Transverse colon (tissue), 4 donors: ENCODE data around the gene PTPRO.

Source experiments
- POLR2AphosphoS5 ChIP-seq, 3 donors: sonication (generic); formaldehyde crosslinking; IDR thresholded peaks; one replicate each; pipeline ENCODE4 v1.6.1; 2016; ENCODE audit warnings: antibody characterized with exemption in 3 of 3
- TF ChIP-seq, protein P1 (sequence below), 5 experiments: fragments of 200-600 bp in 3 of 5; fragments of 450-650 bp in 2 of 5; sonication (generic) in 3 of 5; IDR thresholded peaks; 1 replicate in 2 of 5; 2 replicates in 3 of 5; pipeline ENCODE4 v1.5.1; 2016 to 2017; ENCODE audit warnings: antibody characterized with exemption in 5 of 5, inconsistent platforms in 3 of 5, mild to moderate bottlenecking in 2 of 5, moderate library complexity in 1 of 5

DNA sequence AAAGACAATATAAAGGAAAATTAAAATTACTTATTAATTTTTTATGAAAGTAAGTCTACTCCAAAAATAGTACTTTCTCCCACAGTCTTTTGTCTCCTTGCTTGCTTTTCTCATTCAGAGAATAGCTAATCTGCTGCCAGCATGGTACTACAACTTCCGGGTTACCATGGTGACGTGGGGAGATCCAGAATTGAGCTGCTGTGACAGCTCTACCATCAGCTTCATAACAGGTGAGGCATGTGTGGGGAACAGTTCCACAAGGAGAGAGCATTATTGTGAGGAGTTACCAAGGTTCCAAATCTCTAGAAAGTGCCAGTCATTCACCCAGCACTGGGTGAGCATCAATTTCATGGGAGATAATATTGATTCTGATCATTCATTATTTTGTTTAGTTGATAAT, 197.8 kb downstream of the PTPRO start:
- TF ChIP-seq, protein P1, sequence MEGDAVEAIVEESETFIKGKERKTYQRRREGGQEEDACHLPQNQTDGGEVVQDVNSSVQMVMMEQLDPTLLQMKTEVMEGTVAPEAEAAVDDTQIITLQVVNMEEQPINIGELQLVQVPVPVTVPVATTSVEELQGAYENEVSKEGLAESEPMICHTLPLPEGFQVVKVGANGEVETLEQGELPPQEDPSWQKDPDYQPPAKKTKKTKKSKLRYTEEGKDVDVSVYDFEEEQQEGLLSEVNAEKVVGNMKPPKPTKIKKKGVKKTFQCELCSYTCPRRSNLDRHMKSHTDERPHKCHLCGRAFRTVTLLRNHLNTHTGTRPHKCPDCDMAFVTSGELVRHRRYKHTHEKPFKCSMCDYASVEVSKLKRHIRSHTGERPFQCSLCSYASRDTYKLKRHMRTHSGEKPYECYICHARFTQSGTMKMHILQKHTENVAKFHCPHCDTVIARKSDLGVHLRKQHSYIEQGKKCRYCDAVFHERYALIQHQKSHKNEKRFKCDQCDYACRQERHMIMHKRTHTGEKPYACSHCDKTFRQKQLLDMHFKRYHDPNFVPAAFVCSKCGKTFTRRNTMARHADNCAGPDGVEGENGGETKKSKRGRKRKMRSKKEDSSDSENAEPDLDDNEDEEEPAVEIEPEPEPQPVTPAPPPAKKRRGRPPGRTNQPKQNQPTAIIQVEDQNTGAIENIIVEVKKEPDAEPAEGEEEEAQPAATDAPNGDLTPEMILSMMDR (IDR thresholded peaks at IDR 0.05) = no peak
- TF ChIP-seq POLR2AphosphoS5 (IDR thresholded peaks at IDR 0.05) = no peak
